NK-92 treated with Interleukin-12 subunit alpha and Interleukin-12 subunit beta, amount 100 ng/mL, for 24 hours (cell line): Measurements from ENCODE around the gene VARS2.
"Not testable (repeated sequence)": the region's sequence is repeated elsewhere in the genome, so short reads cannot be mapped to it uniquely, and the experiment has no call there.

Experiments used
- DNase-seq: peaks from one replicate; lab custom pipeline; 2025; lab: John Stamatoyannopoulos, UW

Gene VARS2

GRCh38 chr6:30962716-30963115 lies 48.7 kb downstream of the VARS2 start:
- no peak for DNase-seq

- no peak for DNase-seq
These were observed 49.6 kb downstream of the VARS2 start for GRCh38 chr6:30963641-30964040.

GRCh38 chr6:30964075-30964474 lies 50.0 kb downstream of the VARS2 start:
- peak; percentile 26 for DNase-seq

- no peak for DNase-seq
These were observed 51.1 kb downstream of the VARS2 start for GRCh38 chr6:30965140-30965601.

GRCh38 chr6:30966154-30966553 lies 52.1 kb downstream of the VARS2 start:
- DNase-seq = no peak

GRCh38 chr6:30969171-30969570 lies 55.1 kb downstream of the VARS2 start:
- not testable (repeated sequence) for DNase-seq

GRCh38 chr6:30970946-30971345 lies 56.9 kb downstream of the VARS2 start:
- DNase-seq = no peak

GRCh38 chr6:30972816-30973215 lies 58.8 kb downstream of the VARS2 start:
- no peak for DNase-seq

GRCh38 chr6:30974490-30975252 lies 60.6 kb downstream of the VARS2 start:
- no peak for DNase-seq
